GM19324 (cell line): ENCODE results near the gene CSMD2.

ENCODE experiments used
- ATAC-seq: cut with Tn5 transposase; IDR thresholded peaks from one replicate; pipeline ENCODE4 v1.9.1; 2021; ENCODE audit warnings: mild to moderate bottlenecking, moderate library complexity; ENCODE audit not compliant: unreplicated experiment, low FRiP score

Gene CSMD2

GRCh38 chr1:33875862-33876261 lies 289.2 kb downstream of the CSMD2 start:
- ATAC-seq: no peak

- ATAC-seq: no peak
Observed at GRCh38 chr1:33874636-33875035, 290.4 kb downstream of the CSMD2 start.

- ATAC-seq: no peak
Observed at GRCh38 chr1:33872683-33873082, 292.3 kb downstream of the CSMD2 start.

GRCh38 chr1:33872275-33872674 lies 292.8 kb downstream of the CSMD2 start:
- ATAC-seq: no peak

GRCh38 chr1:33867684-33868083 lies 297.3 kb downstream of the CSMD2 start:
- ATAC-seq: no peak

GRCh38 chr1:33866281-33866680 lies 298.7 kb downstream of the CSMD2 start:
- ATAC-seq: no peak

- ATAC-seq: no peak
Observed at GRCh38 chr1:33864460-33865389, 300.3 kb downstream of the CSMD2 start.

GRCh38 chr1:33863779-33864178 lies 301.3 kb downstream of the CSMD2 start, which contains the start of gene HMGB4:
HMGB4 (plus strand) TSS chr1:33864079; CDS start chr1:33864192, 113 bp downstream.
- ATAC-seq: no peak

- ATAC-seq: no peak
Observed at GRCh38 chr1:33860671-33861070, 304.4 kb downstream of the CSMD2 start.

- no peak for ATAC-seq
Observed at GRCh38 chr1:33854091-33854490, 310.9 kb downstream of the CSMD2 start.

- no peak for ATAC-seq
Observed at GRCh38 chr1:33853431-33853830, 311.6 kb downstream of the CSMD2 start.

- no peak for ATAC-seq
Observed at GRCh38 chr1:33852711-33853110, 312.3 kb downstream of the CSMD2 start.

GRCh38 chr1:33850481-33850880 lies 314.5 kb downstream of the CSMD2 start:
- ATAC-seq: no peak

- ATAC-seq: no peak
Observed at GRCh38 chr1:33849211-33849610, 315.8 kb downstream of the CSMD2 start.

- no peak for ATAC-seq
Observed at GRCh38 chr1:33848205-33848937, 316.7 kb downstream of the CSMD2 start.

- ATAC-seq: no peak
Observed at GRCh38 chr1:33846861-33847260, 318.2 kb downstream of the CSMD2 start.

GRCh38 chr1:33844166-33844565 lies 320.9 kb downstream of the CSMD2 start:
- no peak for ATAC-seq

- no peak for ATAC-seq
Observed at GRCh38 chr1:33842348-33842747, 322.7 kb downstream of the CSMD2 start.

GRCh38 chr1:33841494-33841893 lies 323.5 kb downstream of the CSMD2 start:
- ATAC-seq: no peak

- no peak for ATAC-seq
Observed at GRCh38 chr1:33837635-33838034, 327.4 kb downstream of the CSMD2 start.

- no peak for ATAC-seq
Observed at GRCh38 chr1:33836911-33837310, 328.1 kb downstream of the CSMD2 start.

GRCh38 chr1:33828654-33829053 lies 336.4 kb downstream of the CSMD2 start:
- ATAC-seq: no peak
